Activated CD4-positive, alpha-beta T cell treated with anti-CD3 and anti-CD28 coated beads, Interleukin-2, amount 10 ng/mL, durations not matched to agents 7 days and 5 days (primary cell): ENCODE results near the gene COL26A1. TPM values are rescaled to one million over a fixed set of nuclear protein-coding genes. Genes with fewer than 3 reads are reported as not detected.
A peak's percentile ranks its signal among the peaks of the same experiment; 100 is the strongest.

ENCODE experiments used
- CTCF ChIA-PET: fragments of 350-600 bp; sonication (Branson Sonifier 250); formaldehyde crosslinking; loops from one replicate; lab custom pipeline; 2021; ENCODE audit warnings: antibody characterized with exemption; lab: Charles Lee
- POLR2A ChIA-PET: fragments of 350-600 bp; sonication (Branson Sonifier 250); formaldehyde crosslinking; loops from one replicate; lab custom pipeline; 2021; ENCODE audit warnings: antibody characterized with exemption; lab: Charles Lee
- DNase-seq: peaks from one replicate; pipeline ENCODE4 v3.0.0-alpha.2; 2020
- H3K27ac Mint-ChIP-seq: one replicate; pipeline ENCODE4 v1.8.0; 2021; ENCODE audit warnings: mild to moderate bottlenecking, moderate library complexity, mixed read lengths
- H3K27me3 Mint-ChIP-seq: one replicate; pipeline ENCODE4 v1.8.0; 2021; ENCODE audit warnings: mixed read lengths
- H3K36me3 Mint-ChIP-seq: one replicate; pipeline ENCODE4 v1.8.0; 2021; ENCODE audit warnings: low read depth, mixed read lengths
- H3K4me1 Mint-ChIP-seq: one replicate; pipeline ENCODE4 v1.8.0; 2021; ENCODE audit warnings: mixed read lengths
- H3K4me3 Mint-ChIP-seq: one replicate; pipeline ENCODE4 v1.8.0; 2021; ENCODE audit warnings: mild to moderate bottlenecking, moderate library complexity, mixed read lengths
- H3K9me3 Mint-ChIP-seq: one replicate; pipeline ENCODE4 v1.8.0; 2021; ENCODE audit warnings: mixed read lengths
- total RNA-seq, 2 experiments: library from RNA; stranded (reverse); gene quantifications; one replicate each; pipeline ENCODE4 v1.2.3, GENCODE V29; 2021

COL26A1 gene
- total RNA-seq, 2 experiments from 2014 or later: not detected

DNA sequence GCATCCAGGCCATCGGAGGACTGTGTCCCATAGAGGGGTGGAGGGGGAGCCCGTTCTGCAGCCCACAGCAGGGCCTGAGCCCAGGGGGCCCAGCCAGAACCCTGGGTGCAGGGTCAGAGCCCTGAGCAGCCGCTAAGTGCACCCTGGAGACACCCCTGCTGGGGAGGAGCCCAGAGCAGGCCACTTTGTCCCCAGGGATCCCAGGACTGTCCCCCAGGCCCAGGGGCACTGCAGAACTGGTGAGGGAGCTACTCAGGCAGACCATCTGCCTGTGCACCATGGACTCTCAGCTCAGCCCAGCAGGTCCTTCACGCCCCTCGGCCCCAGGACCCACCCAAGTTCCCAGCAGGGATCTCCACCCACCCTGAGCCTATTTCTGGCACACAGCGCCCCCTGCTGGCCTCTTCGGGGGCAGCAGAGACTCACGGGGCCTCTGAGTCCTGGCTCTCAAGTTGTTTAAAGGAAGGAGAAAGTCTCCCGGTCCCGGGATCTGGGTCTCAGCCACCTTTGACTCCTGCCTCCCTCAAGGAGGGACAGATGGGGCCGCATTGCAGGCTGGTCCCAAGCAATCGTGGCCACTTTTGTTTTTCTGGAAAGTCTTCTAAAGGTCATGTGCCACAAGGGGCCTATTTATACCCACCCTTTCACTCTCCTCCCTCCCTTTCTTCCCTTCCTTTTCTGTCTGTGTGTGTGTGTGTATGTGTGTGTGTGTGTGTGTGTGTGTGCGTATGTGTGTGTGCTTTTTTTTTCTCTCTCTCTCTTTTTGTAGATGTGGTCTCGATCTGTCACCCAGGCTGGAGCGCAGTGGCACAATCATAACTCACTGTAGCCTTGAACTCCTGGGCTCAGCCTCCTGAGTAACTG is 176.2 kb downstream of the COL26A1 start:
- Mint-ChIP-seq H3K36me3 (no peaks in the 10 kb centered on the region), H3K27me3 (no peaks in the 10 kb centered on the region), H3K4me3 (no peak overlapping the region), H3K27ac (no peak overlapping the region), H3K4me1 (no peaks in the 10 kb centered on the region), H3K9me3 (no peaks in the 10 kb centered on the region)
- CTCF ChIA-PET: no interaction called here
- DNase-seq: peak; percentile 56
- POLR2A ChIA-PET: no interaction called here

DNA sequence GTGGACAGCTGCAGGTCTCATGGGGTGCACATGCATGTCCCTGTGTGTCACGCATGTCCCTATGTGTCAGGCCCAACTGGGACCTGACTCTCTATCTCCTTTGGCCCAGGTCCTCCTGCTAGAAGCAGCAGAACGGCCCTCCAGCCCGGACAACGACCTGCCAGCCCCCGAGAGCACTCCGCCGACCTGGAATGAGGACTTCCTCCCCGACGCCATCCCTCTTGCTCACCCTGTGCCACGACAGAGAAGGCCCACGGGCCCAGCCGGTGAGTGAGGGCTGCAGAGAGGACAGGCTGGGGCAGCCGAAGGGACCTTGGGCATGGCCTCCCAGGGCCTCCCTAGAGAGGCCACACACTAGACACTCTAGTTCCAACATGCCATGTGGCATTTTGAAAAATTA is 177.1 kb downstream of the COL26A1 start:
- no peak overlapping the region for H3K4me3 Mint-ChIP-seq
- DNase-seq: no peak
- no peaks in the 10 kb centered on the region for H3K4me1 Mint-ChIP-seq
- ChIA-PET CTCF (no interaction called here), POLR2A (no interaction called here)
- H3K27ac Mint-ChIP-seq: no peak overlapping the region
- no peaks in the 10 kb centered on the region for H3K36me3 Mint-ChIP-seq
- H3K27me3 Mint-ChIP-seq: no peaks in the 10 kb centered on the region
- no peaks in the 10 kb centered on the region for H3K9me3 Mint-ChIP-seq

DNA sequence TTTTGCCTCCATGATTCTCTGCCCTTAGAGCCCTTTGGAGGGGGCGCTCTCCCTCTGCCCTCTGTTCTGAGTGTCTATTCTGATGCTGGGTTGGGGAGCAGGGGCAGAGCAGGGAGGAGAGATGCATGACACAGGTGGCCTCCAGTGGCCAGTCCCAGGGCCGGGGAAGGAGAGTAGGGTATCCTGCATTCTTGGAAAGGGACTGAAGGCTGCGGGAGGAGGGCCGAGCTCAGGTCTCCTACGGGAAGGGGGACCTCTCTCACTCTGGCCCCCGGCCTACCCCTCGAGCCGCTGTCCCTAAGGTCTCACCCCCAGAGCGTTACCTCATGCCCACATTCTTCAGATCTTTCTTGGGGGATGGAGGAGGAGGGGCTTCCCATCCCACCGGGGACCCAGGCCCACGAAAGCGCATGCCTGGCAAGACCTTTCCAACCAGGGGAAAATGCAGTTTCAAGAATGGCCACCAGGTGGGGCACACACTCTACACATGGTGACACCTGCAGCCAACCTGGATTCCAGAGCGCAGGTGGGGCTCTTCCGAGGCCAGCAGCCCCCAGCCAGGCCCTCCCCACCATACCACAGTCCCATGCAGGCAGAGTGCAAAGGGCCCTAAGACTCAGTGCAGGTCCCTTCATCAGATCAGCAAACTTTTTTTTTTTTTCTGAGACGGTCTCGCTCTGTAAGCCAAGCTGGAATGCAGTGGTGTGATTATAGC is 180.0 kb downstream of the COL26A1 start:
- Mint-ChIP-seq H3K4me3 (no peak overlapping the region), H3K9me3 (no peaks in the 10 kb centered on the region), H3K27me3 (no peaks in the 10 kb centered on the region), H3K4me1 (no peaks in the 10 kb centered on the region), H3K36me3 (no peaks in the 10 kb centered on the region), H3K27ac (no peak overlapping the region)
- DNase-seq: peak; percentile 77
- CTCF ChIA-PET: interaction anchor here (0.6 to 1.1 kb wide), 7 partner anchors 9 to 735 kb away, joined by 3 to 6 read pairs (median 4); no protein-coding TSS in a partner anchor
- POLR2A ChIA-PET: no interaction called here

- no peak overlapping the region for H3K27ac Mint-ChIP-seq
- POLR2A ChIA-PET: no interaction called here
Measured at GRCh38 chr7:101543242-101543766, 180.6 kb downstream of the COL26A1 start.

GRCh38 chr7:101543846-101544245 is 181.2 kb downstream of the COL26A1 start:
- Mint-ChIP-seq H3K4me1 (no peaks in the 10 kb centered on the region), H3K4me3 (no peak overlapping the region), H3K36me3 (no peaks in the 10 kb centered on the region), H3K9me3 (no peaks in the 10 kb centered on the region), H3K27me3 (no peaks in the 10 kb centered on the region), H3K27ac (no peak overlapping the region)
- ChIA-PET CTCF (interaction anchor here (1.1 kb wide), 1 partner anchor 726 kb away, joined by 6 read pairs; no protein-coding TSS in a partner anchor), POLR2A (no interaction called here)
- DNase-seq: no peak

More at GRCh38 chr7:101543242-101543766, 180.6 kb downstream of the COL26A1 start:
- CTCF ChIA-PET: interaction anchor here (0.6 to 1.1 kb wide), 5 partner anchors 81 to 734 kb away, joined by 3 to 6 read pairs (median 4); no protein-coding TSS in a partner anchor
- no peaks in the 10 kb centered on the region for H3K27me3 Mint-ChIP-seq
- no peak for DNase-seq
- no peaks in the 10 kb centered on the region for H3K4me1 Mint-ChIP-seq
- no peaks in the 10 kb centered on the region for H3K9me3 Mint-ChIP-seq
- no peaks in the 10 kb centered on the region for H3K36me3 Mint-ChIP-seq
- no peak overlapping the region for H3K4me3 Mint-ChIP-seq

- ChIA-PET POLR2A (no interaction called here), CTCF (interaction anchor here (0.7 kb wide), 2 partner anchors 39 to 434 kb away, joined by 4 to 5 read pairs; no protein-coding TSS in a partner anchor)
- Mint-ChIP-seq H3K4me3 (no peak overlapping the region), H3K4me1 (no peaks in the 10 kb centered on the region), H3K27ac (no peak overlapping the region), H3K27me3 (no peaks in the 10 kb centered on the region), H3K36me3 (no peaks in the 10 kb centered on the region), H3K9me3 (no peaks in the 10 kb centered on the region)
- no peak for DNase-seq
Measured at GRCh38 chr7:101545441-101546190, 182.9 kb downstream of the COL26A1 start.

- ChIA-PET CTCF (interaction anchor here (0.7 kb wide), 2 partner anchors 40 to 433 kb away, joined by 4 to 5 read pairs; no protein-coding TSS in a partner anchor), POLR2A (no interaction called here)
- Mint-ChIP-seq H3K9me3 (no peaks in the 10 kb centered on the region), H3K4me3 (no peak overlapping the region), H3K36me3 (no peaks in the 10 kb centered on the region), H3K27ac (no peak overlapping the region), H3K27me3 (no peaks in the 10 kb centered on the region), H3K4me1 (no peaks in the 10 kb centered on the region)
- DNase-seq: no peak
Measured at GRCh38 chr7:101546308-101546936, 183.7 kb downstream of the COL26A1 start.

DNA sequence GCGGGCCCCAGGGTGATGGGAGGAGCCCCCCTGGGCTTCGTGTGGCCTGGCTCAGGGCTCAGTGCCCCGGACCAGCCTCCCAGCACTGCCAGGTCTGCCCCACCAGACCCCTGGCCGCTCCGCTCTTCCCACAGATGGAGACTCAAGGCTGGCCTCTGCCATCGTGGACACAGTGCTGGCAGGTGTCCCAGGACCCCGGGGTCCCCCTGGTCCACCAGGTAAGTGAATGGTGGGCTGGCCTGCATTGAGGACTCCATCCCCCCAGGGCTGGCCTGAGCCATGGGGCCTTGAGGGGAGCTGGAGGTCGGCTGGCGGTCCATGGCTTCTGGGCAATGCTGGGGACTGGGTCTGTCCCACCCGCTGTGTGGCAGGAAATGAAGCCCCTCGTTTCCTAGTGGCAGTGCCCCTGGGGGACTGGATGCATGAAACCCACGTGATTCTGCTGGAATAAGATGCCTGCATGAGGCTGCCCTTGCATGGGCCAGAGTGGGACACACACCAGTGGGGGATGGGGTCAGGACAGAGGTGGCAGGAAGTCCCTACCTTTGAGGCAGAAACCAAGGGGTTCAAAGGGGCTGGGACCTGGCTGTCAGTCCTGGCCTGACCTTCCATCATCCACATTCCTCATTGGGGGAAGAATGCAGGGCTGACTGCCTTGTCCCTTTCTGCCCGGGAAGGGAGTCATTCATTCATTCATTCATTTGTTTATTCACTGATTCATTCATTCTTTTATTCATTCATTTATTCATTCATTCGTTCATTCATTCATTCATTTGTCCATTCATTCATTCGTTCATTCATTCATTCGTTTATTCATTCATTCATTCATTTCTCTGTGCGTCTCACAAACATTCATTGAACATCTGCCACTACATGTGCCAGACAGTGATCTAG is 184.6 kb downstream of the COL26A1 start:
- DNase-seq: no peak
- ChIA-PET POLR2A (no interaction called here), CTCF (no interaction called here)
- Mint-ChIP-seq H3K4me1 (no peaks in the 10 kb centered on the region), H3K9me3 (no peaks in the 10 kb centered on the region), H3K4me3 (no peak overlapping the region), H3K27ac (no peak overlapping the region), H3K36me3 (no peaks in the 10 kb centered on the region), H3K27me3 (no peaks in the 10 kb centered on the region)

- H3K4me1 Mint-ChIP-seq: no peaks in the 10 kb centered on the region
- no peak for DNase-seq
- H3K4me3 Mint-ChIP-seq: no peak overlapping the region
- ChIA-PET POLR2A (no interaction called here), CTCF (no interaction called here)
- no peaks in the 10 kb centered on the region for H3K9me3 Mint-ChIP-seq
- no peaks in the 10 kb centered on the region for H3K27me3 Mint-ChIP-seq
- H3K36me3 Mint-ChIP-seq: no peaks in the 10 kb centered on the region
- no peak overlapping the region for H3K27ac Mint-ChIP-seq
Measured at GRCh38 chr7:101547916-101548661, 185.4 kb downstream of the COL26A1 start.

- no peaks in the 10 kb centered on the region for H3K36me3 Mint-ChIP-seq
- H3K4me1 Mint-ChIP-seq: no peaks in the 10 kb centered on the region
- H3K27me3 Mint-ChIP-seq: no peaks in the 10 kb centered on the region
- no peak overlapping the region for H3K4me3 Mint-ChIP-seq
- no peak overlapping the region for H3K27ac Mint-ChIP-seq
- DNase-seq: no peak
- POLR2A ChIA-PET: no interaction called here
- CTCF ChIA-PET: interaction anchor here (0.5 kb wide), 1 partner anchor 355 kb away, joined by 3 read pairs; no protein-coding TSS in a partner anchor
- H3K9me3 Mint-ChIP-seq: no peaks in the 10 kb centered on the region
Measured at GRCh38 chr7:101549734-101550133, 187.1 kb downstream of the COL26A1 start.
